RWPE2 (cell line): ENCODE measurements around the gene GLB1L3.

Experiments used
- ATAC-seq: fragments of 200-7000 bp; cut with Tn5 transposase; 3 replicates; pipeline ENCODE4 v1.9.1; 2021; ENCODE audit warnings: low read depth
- DNase-seq: peaks from one replicate; pipeline ENCODE4 v3.0.0-alpha.2; 2020; ENCODE audit warnings: low spot score
- H3K27ac ChIP-seq: fragments of 450-650 bp; 2 replicates; pipeline ENCODE4 v1.5.1; 2017; ENCODE audit warnings: mild to moderate bottlenecking; ENCODE audit not compliant: poor library complexity, severe bottlenecking
- H3K27me3 ChIP-seq: fragments of 250-450 bp; sonication (Bioruptor Pico); 2 replicates; pipeline ENCODE4 v1.5.1; 2021; ENCODE audit warnings: mild to moderate bottlenecking, moderate library complexity; ENCODE audit not compliant: insufficient read depth, poor library complexity, severe bottlenecking
- H3K36me3 ChIP-seq: fragments of 250-450 bp; sonication (Bioruptor Pico); 2 replicates; pipeline ENCODE4 v1.5.1; 2020; ENCODE audit warnings: low read depth, mild to moderate bottlenecking, moderate library complexity
- H3K4me1 ChIP-seq: fragments of 250-450 bp; sonication (Bioruptor Pico); 2 replicates; pipeline ENCODE4 v1.5.1; 2021; ENCODE audit warnings: mild to moderate bottlenecking, moderate library complexity; ENCODE audit not compliant: insufficient read depth, poor library complexity, severe bottlenecking
- H3K4me3 ChIP-seq: fragments of 250-450 bp; sonication (Bioruptor Pico); 2 replicates; pipeline ENCODE4 v1.5.1; 2021; ENCODE audit warnings: mild to moderate bottlenecking, moderate library complexity; ENCODE audit not compliant: severe bottlenecking
- H3K9me3 ChIP-seq: fragments of 250-450 bp; sonication (Bioruptor Pico); 2 replicates; pipeline ENCODE4 v1.5.1; 2021; ENCODE audit warnings: mild to moderate bottlenecking, moderate library complexity; ENCODE audit not compliant: severe bottlenecking
- CTCF ChIP-seq: fragments of 450-650 bp; IDR thresholded peaks from one replicate; pipeline ENCODE4 v1.5.1; 2017; ENCODE audit warnings: mild to moderate bottlenecking, moderate library complexity; ENCODE audit not compliant: poor library complexity, severe bottlenecking

Gene GLB1L3

GRCh38 chr11:134275534-134276395 is at the start of gene GLB1L3:
Gene GLB1L3 (plus strand): TSS chr11:134276379. CDS start chr11:134276741, 362 bp downstream.
- H3K4me3 ChIP-seq = peak within 1 kb of the TSS; percentile 11

GRCh38 chr11:134226806-134227325 is 49.3 kb upstream of the GLB1L3 start:
- Histone ChIP-seq H3K9me3 (no peaks in the 10 kb centered on the region), H3K4me1 (peaks cover 11% of the 10 kb centered on the region), H3K27ac (no peak overlapping the region), H3K36me3 (peaks cover 12% of the 10 kb centered on the region), H3K27me3 (no peaks in the 10 kb centered on the region), H3K4me3 (no peak overlapping the region)
- no peak for DNase-seq
- no peak for TF ChIP-seq CTCF
- ATAC-seq = no peak

More at GRCh38 chr11:134275534-134276395, at the start of gene GLB1L3:
- ATAC-seq (peak; percentile 78), DNase-seq (no peak)
- peak; percentile 53 for TF ChIP-seq CTCF
- peaks cover 73% of the 10 kb centered on the region for H3K27me3 ChIP-seq
- H3K36me3 ChIP-seq = no peaks in the 10 kb centered on the region
- no peaks in the 10 kb centered on the region for H3K4me1 ChIP-seq
- H3K27ac ChIP-seq = no peak within 1 kb of the TSS
- no peaks in the 10 kb centered on the region for H3K9me3 ChIP-seq

- no peak for ATAC-seq
- no peak for TF ChIP-seq CTCF
- Histone ChIP-seq H3K36me3 (no peaks in the 10 kb centered on the region; the same call in 1 of the 2 replicates), H3K27ac (no peak overlapping the region), H3K9me3 (no peaks in the 10 kb centered on the region), H3K27me3 (no peaks in the 10 kb centered on the region), H3K4me3 (no peak overlapping the region), H3K4me1 (no peaks in the 10 kb centered on the region)
- no peak for DNase-seq
Observed at GRCh38 chr11:134228625-134229024, 47.6 kb upstream of the GLB1L3 start.

GRCh38 chr11:134229126-134229790 is 46.9 kb upstream of the GLB1L3 start:
- H3K9me3 ChIP-seq = no peaks in the 10 kb centered on the region
- no peaks in the 10 kb centered on the region; the same call in 1 of the 2 replicates for H3K36me3 ChIP-seq
- no peak overlapping the region for H3K4me3 ChIP-seq
- DNase-seq = no peak
- H3K4me1 ChIP-seq = no peaks in the 10 kb centered on the region
- ATAC-seq = no peak
- no peak for TF ChIP-seq CTCF
- no peak overlapping the region for H3K27ac ChIP-seq
- no peaks in the 10 kb centered on the region for H3K27me3 ChIP-seq
